Stomach (tissue), 9 donors: ENCODE measurements around the gene WFS1. TPM values are rescaled to one million over a fixed set of nuclear protein-coding genes. Genes with fewer than 3 reads are reported as not detected.

Experiments used
- DNase-seq, 2 donors: peaks; one replicate each; pipeline versions ENCODE4 v3.0.0 to v3.0.0-alpha.2; 2013 to 2019
- H3K27ac ChIP-seq, 5 donors: fragments of 200-600 bp in 4 of 5; sonication (generic) in 4 of 5; one replicate each; pipeline ENCODE4 v1.5.1; 2013 to 2019; ENCODE audit warnings: mild to moderate bottlenecking in 1 of 5, moderate library complexity in 1 of 5
- H3K27me3 ChIP-seq, 3 donors: fragments of 200-600 bp; sonication (generic); one replicate each; pipeline ENCODE4 v1.5.1; 2017 to 2019; ENCODE audit warnings: mixed run types in 1 of 3
- H3K36me3 ChIP-seq, 4 donors: fragments of 200-600 bp; sonication (generic); 1 replicate in 3 of 4; 2 replicates in 1 of 4; pipeline ENCODE4 v1.5.1; 2016 to 2019
- H3K4me1 ChIP-seq, 4 donors: fragments of 200-600 bp; sonication (generic); one replicate each; pipeline ENCODE4 v1.5.1; 2016 to 2019
- H3K4me3 ChIP-seq, 4 donors: fragments of 200-600 bp; sonication (generic) in 3 of 4; one replicate each; pipeline ENCODE4 v1.5.1; 2016 to 2019; ENCODE audit warnings: mild to moderate bottlenecking in 1 of 4
- H3K9me3 ChIP-seq, 4 donors: fragments of 200-600 bp; sonication (generic); one replicate each; pipeline ENCODE4 v1.5.1; 2016 to 2019
- CTCF ChIP-seq, 7 experiments: fragments of 450-650 bp in 4 of 7; fragments of 200-600 bp in 3 of 7; sonication (generic) in 3 of 7; IDR thresholded peaks; one replicate each; pipeline ENCODE4 v1.5.1; 2016 to 2019; ENCODE audit warnings: antibody characterized with exemption in 7 of 7, control low read depth in 2 of 7, mild to moderate bottlenecking in 1 of 7
- EP300 ChIP-seq: sonication (generic); formaldehyde crosslinking; IDR thresholded peaks from one replicate; pipeline ENCODE4 v1.6.1; 2017; ENCODE audit warnings: antibody characterized with exemption
- POLR2A ChIP-seq, 4 donors: fragments of 450-650 bp; IDR thresholded peaks; one replicate each; pipeline ENCODE4 v1.6.1; 2016; ENCODE audit warnings: antibody characterized with exemption in 4 of 4, control low read depth in 2 of 4, mild to moderate bottlenecking in 1 of 4, moderate library complexity in 1 of 4
- POLR2AphosphoS5 ChIP-seq, 3 donors: sonication (generic); formaldehyde crosslinking; IDR thresholded peaks; one replicate each; pipeline ENCODE4 v1.6.1; 2016; ENCODE audit warnings: antibody characterized with exemption in 3 of 3
- WGBS, 5 donors: extraction: QIAGEN DNeasy Blood & Tissue Kit in 3 of 5; methylation state at CpG; one replicate each; pipeline versions ENCODE4 v1.1.5 to v1.1.7; 2013 to 2018; 5-methylcytosine and 5-hydroxymethylcytosine counted together
- intact Hi-C: fragments of 100-400 bp; cut with DNase I; formaldehyde crosslinking; loops from one replicate; pipeline ENCODE4 v1.15.1; 2023; ENCODE audit warnings: low total_unique reads
- polyA plus RNA-seq, 3 donors: library from polyadenylated mRNA; stranded (reverse); fragments of 200-250 nt; gene quantifications; one replicate each; pipeline ENCODE4 v1.2.3, GENCODE V29; 2013
- total RNA-seq, 5 donors: library from RNA; depleted of rRNA; stranded (reverse); fragments of >200 nt; gene quantifications; one replicate each; pipeline versions ENCODE4 v1.1.0 to v1.2.3, GENCODE V29; 2014 to 2016
- donor health status: healthy with polysubstance abuse.
- donor health status: Bipolar disorder and iron deficiency.
- donor health status: healthy.

Gene WFS1
- total and polyA plus RNA-seq, 8 donors: 4.1 to 60.7 (median 15.1) TPM

- DNase-seq: no peak
- Histone ChIP-seq H3K27ac (no peak overlapping the region), H3K4me1 (no peaks in the 10 kb centered on the region), H3K4me3 (no peak overlapping the region), H3K36me3 (peaks cover 40 to 100% (median 95%) of the 10 kb centered on the region in 4 donors), H3K9me3 (no peaks in the 10 kb centered on the region), H3K27me3 (no peaks in the 10 kb centered on the region)
- 87 to 95% (median 89%) methylated on average over 14 to 25 of the region's 25 CpGs for WGBS, 5 donors
- TF ChIP-seq EP300: no peak
- TF ChIP-seq CTCF (IDR thresholded peaks at IDR 0.05): no peak
- no peak for TF ChIP-seq POLR2AphosphoS5 (IDR thresholded peaks at IDR 0.05)
- no peak for TF ChIP-seq POLR2A (IDR thresholded peaks at IDR 0.05)
- intact Hi-C loops: no loop called here
These were observed 21.3 kb downstream of the WFS1 start for GRCh38 chr4:6290769-6291547.

GRCh38 chr4:6291784-6292297 is 22.2 kb downstream of the WFS1 start:
- DNase-seq: no peak
- WGBS, 5 donors: 82 to 91% (median 87%) methylated on average over 10 to 21 of the region's 21 CpGs

GRCh38 chr4:6292376-6293096 is 22.9 kb downstream of the WFS1 start:
- Histone ChIP-seq H3K4me1 (no peaks in the 10 kb centered on the region), H3K27me3 (no peaks in the 10 kb centered on the region), H3K4me3 (no peak overlapping the region), H3K27ac (no peak overlapping the region), H3K9me3 (no peaks in the 10 kb centered on the region), H3K36me3 (peaks cover 45 to 100% (median 99%) of the 10 kb centered on the region in 4 donors)
- intact Hi-C loops: no loop called here
- no peak for DNase-seq
- 78 to 88% (median 86%) methylated on average over 6 to 13 of the region's 13 CpGs for WGBS, 5 donors
- TF ChIP-seq CTCF (IDR thresholded peaks at IDR 0.05) (no peak), POLR2AphosphoS5 (IDR thresholded peaks at IDR 0.05) (no peak), EP300 (no peak), POLR2A (IDR thresholded peaks at IDR 0.05) (no peak)

More at GRCh38 chr4:6291784-6292297, 22.2 kb downstream of the WFS1 start:
- H3K27ac ChIP-seq: no peak overlapping the region
- H3K36me3 ChIP-seq: peaks cover 48 to 100% (median 99%) of the 10 kb centered on the region in 4 donors
- no peak overlapping the region for H3K4me3 ChIP-seq
- H3K9me3 ChIP-seq: no peaks in the 10 kb centered on the region
- intact Hi-C loops: no loop called here
- no peak for TF ChIP-seq EP300
- TF ChIP-seq POLR2A (IDR thresholded peaks at IDR 0.05): no peak
- TF ChIP-seq POLR2AphosphoS5 (IDR thresholded peaks at IDR 0.05): no peak
- TF ChIP-seq CTCF (IDR thresholded peaks at IDR 0.05): no peak
- H3K27me3 ChIP-seq: no peaks in the 10 kb centered on the region
- H3K4me1 ChIP-seq: no peaks in the 10 kb centered on the region

- Histone ChIP-seq H3K9me3 (no peaks in the 10 kb centered on the region), H3K36me3 (peaks cover 39 to 99% (median 97%) of the 10 kb centered on the region in 4 donors), H3K27me3 (no peaks in the 10 kb centered on the region), H3K27ac (no peak overlapping the region), H3K4me3 (no peak overlapping the region), H3K4me1 (peaks cover 0 to under 1% (median 0%) of the 10 kb centered on the region in 4 donors)
- 90 to 94% (median 92%) methylated on average over 6 to 8 of the region's 8 CpGs for WGBS, 5 donors
- DNase-seq: no peak
- intact Hi-C loops: no loop called here
- no peak for TF ChIP-seq POLR2A (IDR thresholded peaks at IDR 0.05)
- TF ChIP-seq EP300: no peak
- TF ChIP-seq POLR2AphosphoS5 (IDR thresholded peaks at IDR 0.05): no peak
- TF ChIP-seq CTCF (IDR thresholded peaks at IDR 0.05): no peak
These were observed 23.4 kb downstream of the WFS1 start for GRCh38 chr4:6293097-6293445.
